Ascending aorta (tissue), 2 donors: ENCODE measurements around the gene DSG4. TPM values are rescaled to one million over a fixed set of nuclear protein-coding genes. Genes with fewer than 3 reads are reported as not detected.
"Not testable (repeated sequence)": the region's sequence is repeated elsewhere in the genome, so short reads cannot be mapped to it uniquely, and the experiment has no call there.

Source experiments
- DNase-seq, 2 donors: peaks; one replicate each; pipeline ENCODE4 v3.0.0-alpha.2; 2019; ENCODE audit warnings: low spot score in 2 of 2
- H3K27ac ChIP-seq, 2 donors: fragments of 200-600 bp; sonication (generic); one replicate each; pipeline ENCODE4 v1.5.1; 2016 to 2017; ENCODE audit warnings: mild to moderate bottlenecking in 1 of 2
- H3K27me3 ChIP-seq: fragments of 200-600 bp; sonication (generic); one replicate; pipeline ENCODE4 v1.5.1; 2017
- H3K36me3 ChIP-seq, 2 donors: fragments of 200-600 bp; sonication (generic); one replicate each; pipeline ENCODE4 v1.5.1; 2016
- H3K4me1 ChIP-seq, 2 donors: fragments of 200-600 bp; sonication (generic); one replicate each; pipeline ENCODE4 v1.5.1; 2016 to 2017; ENCODE audit warnings: mild to moderate bottlenecking in 1 of 2
- H3K4me3 ChIP-seq, 2 donors: fragments of 200-600 bp; sonication (generic); one replicate each; pipeline ENCODE4 v1.5.1; 2016 to 2017; ENCODE audit warnings: mild to moderate bottlenecking in 1 of 2
- H3K9me3 ChIP-seq, 2 donors: fragments of 200-600 bp; sonication (generic); one replicate each; pipeline ENCODE4 v1.5.1; 2016
- intact Hi-C: fragments of 100-400 bp; cut with DNase I; formaldehyde crosslinking; loops from one replicate; pipeline ENCODE4 v1.15.1; 2023
- total RNA-seq: library from RNA; depleted of rRNA; stranded (reverse); fragments of >200 nt; gene quantifications from one replicate; pipeline ENCODE4 v1.1.0, GENCODE V29; 2016
- TF ChIP-seq, protein P1 (sequence below), 3 experiments: fragments of 200-600 bp in 2 of 3; fragments of 450-650 bp in 1 of 3; sonication (generic) in 2 of 3; IDR thresholded peaks; one replicate each; pipeline ENCODE4 v1.5.1; 2016 to 2019; ENCODE audit warnings: antibody characterized with exemption in 3 of 3, mild to moderate bottlenecking in 1 of 3, moderate library complexity in 1 of 3

DSG4 gene
- total RNA-seq, result not detected

DNA sequence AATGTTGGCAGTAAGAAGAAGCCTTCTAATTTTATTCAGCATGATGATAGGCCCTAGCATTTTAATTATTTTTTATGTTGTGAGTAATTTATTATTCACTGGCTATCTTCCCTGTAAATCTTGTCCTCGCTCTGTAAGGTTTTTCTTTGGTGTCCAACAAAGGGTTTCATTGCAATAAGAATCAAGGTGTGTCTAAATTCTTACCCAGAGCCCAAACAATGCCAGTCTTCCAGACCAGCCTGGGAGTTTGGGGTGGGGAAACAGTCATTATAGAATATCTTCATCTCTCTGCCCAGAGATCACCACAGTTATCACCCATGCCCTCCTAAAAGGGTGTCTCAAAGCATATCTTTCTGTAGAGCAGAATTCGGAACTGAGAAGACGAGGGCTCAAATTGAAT is at the start of gene DSG4:
TSS of gene DSG4 (plus strand) at position 301 of the 400 bp plus-strand sequence. CDS start 135 bp downstream, outside the sequence.
- H3K36me3 ChIP-seq, result no peaks in the 10 kb centered on the region
- H3K9me3 ChIP-seq, result no peaks in the 10 kb centered on the region
- DNase-seq, result no peak
- no peak within 1 kb of the TSS for H3K4me3 ChIP-seq
- TF ChIP-seq, protein P1, sequence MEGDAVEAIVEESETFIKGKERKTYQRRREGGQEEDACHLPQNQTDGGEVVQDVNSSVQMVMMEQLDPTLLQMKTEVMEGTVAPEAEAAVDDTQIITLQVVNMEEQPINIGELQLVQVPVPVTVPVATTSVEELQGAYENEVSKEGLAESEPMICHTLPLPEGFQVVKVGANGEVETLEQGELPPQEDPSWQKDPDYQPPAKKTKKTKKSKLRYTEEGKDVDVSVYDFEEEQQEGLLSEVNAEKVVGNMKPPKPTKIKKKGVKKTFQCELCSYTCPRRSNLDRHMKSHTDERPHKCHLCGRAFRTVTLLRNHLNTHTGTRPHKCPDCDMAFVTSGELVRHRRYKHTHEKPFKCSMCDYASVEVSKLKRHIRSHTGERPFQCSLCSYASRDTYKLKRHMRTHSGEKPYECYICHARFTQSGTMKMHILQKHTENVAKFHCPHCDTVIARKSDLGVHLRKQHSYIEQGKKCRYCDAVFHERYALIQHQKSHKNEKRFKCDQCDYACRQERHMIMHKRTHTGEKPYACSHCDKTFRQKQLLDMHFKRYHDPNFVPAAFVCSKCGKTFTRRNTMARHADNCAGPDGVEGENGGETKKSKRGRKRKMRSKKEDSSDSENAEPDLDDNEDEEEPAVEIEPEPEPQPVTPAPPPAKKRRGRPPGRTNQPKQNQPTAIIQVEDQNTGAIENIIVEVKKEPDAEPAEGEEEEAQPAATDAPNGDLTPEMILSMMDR (IDR thresholded peaks at IDR 0.05), result no peak
- no peaks in the 10 kb centered on the region for H3K27me3 ChIP-seq
- H3K4me1 ChIP-seq, result no peaks in the 10 kb centered on the region
- intact Hi-C loops, result no loop called here
- H3K27ac ChIP-seq, result no peak within 1 kb of the TSS

GRCh38 chr18:31329787-31330438 is 46.7 kb upstream of the DSG4 start:
- H3K27ac ChIP-seq, result no peak overlapping the region
- no peaks in the 10 kb centered on the region for H3K9me3 ChIP-seq
- H3K4me3 ChIP-seq, result no peak overlapping the region
- H3K27me3 ChIP-seq, result no peaks in the 10 kb centered on the region
- intact Hi-C loops, result no loop called here
- H3K36me3 ChIP-seq, result no peaks in the 10 kb centered on the region
- H3K4me1 ChIP-seq, result no peaks in the 10 kb centered on the region
- no peak for DNase-seq
- TF ChIP-seq, protein P1 (IDR thresholded peaks at IDR 0.05), result no peak

DNA sequence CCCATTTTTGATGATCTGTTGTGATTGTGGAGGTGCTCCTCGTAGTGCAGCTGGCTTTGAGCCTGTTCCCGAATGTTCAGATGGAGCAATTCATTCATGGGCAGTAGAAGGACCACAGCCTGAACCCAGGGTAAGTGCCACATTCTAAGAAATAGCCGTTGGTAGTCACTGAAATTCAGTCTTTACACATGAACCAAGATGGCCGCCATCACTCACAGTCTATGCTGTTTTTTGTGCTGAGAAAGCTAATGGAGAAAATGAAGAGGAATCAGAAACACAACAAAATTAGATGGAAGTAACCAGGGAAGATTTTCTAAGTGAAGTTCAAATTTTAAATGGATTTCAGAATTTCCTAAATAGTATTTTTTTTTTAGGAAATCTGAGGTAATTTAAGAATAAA is 33.1 kb upstream of the DSG4 start:
- H3K4me1 ChIP-seq, result no peaks in the 10 kb centered on the region
- H3K27ac ChIP-seq, result no peak overlapping the region
- H3K9me3 ChIP-seq, result no peaks in the 10 kb centered on the region
- DNase-seq, result no peak
- H3K27me3 ChIP-seq, result no peaks in the 10 kb centered on the region
- intact Hi-C loops, result no loop called here
- TF ChIP-seq, protein P1 (IDR thresholded peaks at IDR 0.05), result no peak
- no peak overlapping the region for H3K4me3 ChIP-seq
- no peaks in the 10 kb centered on the region for H3K36me3 ChIP-seq

- DNase-seq, H3K9me3 ChIP-seq, intact Hi-C loops, H3K36me3 ChIP-seq, H3K27ac ChIP-seq, H3K4me3 ChIP-seq, H3K27me3 ChIP-seq, H3K4me1 ChIP-seq: not testable (repeated sequence)
These were observed 23.2 kb upstream of the DSG4 start for GRCh38 chr18:31353336-31353735.

GRCh38 chr18:31354990-31355389 is 21.6 kb upstream of the DSG4 start:
- DNase-seq, result no peak
- TF ChIP-seq, protein P1 (IDR thresholded peaks at IDR 0.05), result no peak
- intact Hi-C loops, result no loop called here
- H3K27me3 ChIP-seq, result no peaks in the 10 kb centered on the region
- no peak overlapping the region for H3K4me3 ChIP-seq
- H3K27ac ChIP-seq, result no peak overlapping the region
- no peaks in the 10 kb centered on the region for H3K36me3 ChIP-seq
- no peaks in the 10 kb centered on the region for H3K9me3 ChIP-seq
- H3K4me1 ChIP-seq, result no peaks in the 10 kb centered on the region

- no peak overlapping the region for H3K27ac ChIP-seq
- no peak overlapping the region for H3K4me3 ChIP-seq
- intact Hi-C loops, result no loop called here
- H3K4me1 ChIP-seq, result no peaks in the 10 kb centered on the region
- no peaks in the 10 kb centered on the region for H3K36me3 ChIP-seq
- H3K27me3 ChIP-seq, result no peaks in the 10 kb centered on the region
- no peaks in the 10 kb centered on the region for H3K9me3 ChIP-seq
- TF ChIP-seq, protein P1 (IDR thresholded peaks at IDR 0.05), result no peak
- DNase-seq, result no peak
These were observed 20.6 kb upstream of the DSG4 start for GRCh38 chr18:31356025-31356424.
